HG02840 (cell line): ENCODE results near the gene ATP9A.
"Not testable (repeated sequence)": the region's sequence is repeated elsewhere in the genome, so short reads cannot be mapped to it uniquely, and the experiment has no call there.

Experiments
- ATAC-seq: cut with Tn5 transposase; IDR thresholded peaks from one replicate; pipeline ENCODE4 v1.9.1; 2021; ENCODE audit warnings: mild to moderate bottlenecking, moderate library complexity, moderate number of reproducible peaks; ENCODE audit not compliant: unreplicated experiment, low FRiP score

The ATP9A gene

DNA sequence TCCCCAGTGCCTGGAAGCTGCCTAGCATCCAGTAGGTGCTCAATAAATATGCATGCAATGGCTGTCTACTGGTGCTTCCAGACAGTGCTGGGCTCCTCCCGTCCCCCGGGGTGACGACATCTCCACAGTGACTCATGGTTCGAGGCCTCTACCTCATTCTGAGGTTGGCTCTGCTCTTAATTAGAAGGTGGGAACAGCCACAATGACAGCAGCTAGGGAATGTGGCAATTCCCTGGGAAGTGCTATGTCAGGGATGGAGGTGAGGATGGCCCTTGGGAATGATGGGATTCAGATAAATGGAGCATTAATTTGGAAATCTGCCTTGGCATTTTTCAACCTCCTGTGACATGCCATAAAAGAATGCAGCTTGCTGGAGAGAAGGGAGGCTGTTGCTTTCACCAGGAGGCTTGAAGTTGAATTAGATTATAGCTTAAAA lies 182.2 kb downstream of the ATP9A start:
- no peak for ATAC-seq

DNA sequence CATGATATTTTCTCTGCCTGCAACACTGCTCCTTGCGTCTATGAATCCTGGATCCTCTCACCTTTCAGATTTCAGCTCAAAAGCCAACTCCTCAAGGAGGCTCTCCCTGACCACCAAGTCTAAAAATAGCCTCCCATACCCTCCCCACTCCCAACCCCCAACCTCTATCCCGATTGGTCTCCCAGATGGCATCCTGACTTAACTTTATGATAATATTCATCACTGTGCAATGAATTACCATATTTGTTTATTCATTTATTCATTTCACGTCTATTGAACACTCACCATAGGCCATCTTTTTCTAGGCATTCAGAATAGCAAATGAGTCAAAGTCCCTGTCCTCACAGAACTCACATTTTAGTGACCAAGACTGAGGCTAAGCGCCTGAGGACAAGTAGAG lies 183.0 kb downstream of the ATP9A start:
- no peak for ATAC-seq

- no peak for ATAC-seq
Measured at GRCh38 chr20:51584737-51585136, 183.5 kb downstream of the ATP9A start.

GRCh38 chr20:51584116-51584515 lies 184.1 kb downstream of the ATP9A start:
- no peak for ATAC-seq

- no peak for ATAC-seq
Measured at GRCh38 chr20:51583499-51583898, 184.7 kb downstream of the ATP9A start.

DNA sequence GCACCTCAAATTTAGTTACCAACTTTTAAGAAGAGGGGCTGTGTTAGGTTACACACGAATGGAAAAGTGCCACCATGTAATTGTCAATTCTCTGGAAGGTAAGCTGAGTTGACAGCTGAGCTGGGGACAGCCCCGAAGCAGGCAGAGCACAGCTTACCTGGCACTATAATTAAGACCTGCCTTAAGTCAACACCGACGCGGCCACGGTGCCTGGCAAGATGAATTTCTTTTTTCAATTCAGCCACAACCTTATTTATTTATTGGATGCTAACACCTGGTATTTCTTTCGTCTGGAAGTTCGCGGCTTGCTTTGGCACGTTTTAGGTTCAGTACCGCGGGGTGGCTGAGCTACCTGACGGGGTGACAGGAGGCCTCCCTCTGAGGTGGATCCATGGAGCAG lies 185.1 kb downstream of the ATP9A start:
- ATAC-seq, result no peak

DNA sequence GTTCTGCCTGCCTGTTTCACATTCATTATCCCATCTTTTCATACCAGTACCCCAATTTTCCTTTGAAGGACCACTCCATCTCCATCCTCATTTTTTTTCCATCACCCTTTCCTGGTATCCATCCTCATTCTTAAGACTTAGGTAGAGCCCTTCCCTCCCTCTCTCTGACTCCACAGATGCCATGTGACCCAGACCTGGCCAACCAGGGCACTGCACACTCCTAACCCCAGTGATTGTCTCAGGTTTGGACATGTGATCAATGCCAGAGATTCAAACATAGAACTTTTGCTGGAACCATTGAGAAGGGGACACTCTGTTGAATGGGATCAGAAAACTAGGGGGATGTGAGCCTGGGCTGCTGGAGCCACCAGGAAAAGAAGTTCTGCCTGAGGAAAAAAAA lies 186.6 kb downstream of the ATP9A start:
- ATAC-seq, result no peak

DNA sequence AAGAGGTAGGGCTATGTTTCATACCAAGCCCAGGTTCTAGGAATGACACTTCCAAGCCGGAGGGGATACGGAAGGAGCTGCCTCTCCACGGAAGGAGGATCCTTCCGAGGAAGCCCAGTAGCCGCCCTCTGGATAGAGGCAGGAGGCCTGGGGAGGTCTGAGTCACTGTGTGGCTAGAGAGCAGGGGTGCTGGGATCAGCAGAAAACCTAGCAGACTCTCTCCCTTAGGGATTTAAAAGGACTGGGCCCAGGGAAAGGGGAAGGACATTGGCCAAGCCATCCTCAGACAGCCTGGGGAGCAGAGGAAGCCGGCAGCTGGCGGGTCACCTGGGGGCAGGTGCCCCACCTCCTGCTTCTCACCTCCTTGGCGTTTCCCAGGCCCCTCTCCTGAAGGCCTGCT lies 189.1 kb downstream of the ATP9A start:
- ATAC-seq, result no peak

DNA sequence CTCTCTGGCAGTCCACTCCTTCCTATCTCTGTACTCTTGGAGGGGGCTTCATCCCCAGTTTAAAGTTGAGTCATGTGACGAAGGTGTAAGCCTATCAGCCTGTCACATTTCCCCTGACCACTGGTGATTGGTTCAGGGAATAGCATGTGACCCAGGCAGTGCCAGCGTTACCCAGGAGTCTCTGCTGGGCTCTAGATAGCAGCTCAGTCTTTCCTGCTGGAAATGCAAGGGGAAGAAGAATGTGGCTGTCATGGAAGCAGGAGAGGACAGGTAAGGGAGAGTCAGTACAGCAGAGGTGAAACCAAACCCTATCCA lies 190.1 kb downstream of the ATP9A start:
- no peak for ATAC-seq

DNA sequence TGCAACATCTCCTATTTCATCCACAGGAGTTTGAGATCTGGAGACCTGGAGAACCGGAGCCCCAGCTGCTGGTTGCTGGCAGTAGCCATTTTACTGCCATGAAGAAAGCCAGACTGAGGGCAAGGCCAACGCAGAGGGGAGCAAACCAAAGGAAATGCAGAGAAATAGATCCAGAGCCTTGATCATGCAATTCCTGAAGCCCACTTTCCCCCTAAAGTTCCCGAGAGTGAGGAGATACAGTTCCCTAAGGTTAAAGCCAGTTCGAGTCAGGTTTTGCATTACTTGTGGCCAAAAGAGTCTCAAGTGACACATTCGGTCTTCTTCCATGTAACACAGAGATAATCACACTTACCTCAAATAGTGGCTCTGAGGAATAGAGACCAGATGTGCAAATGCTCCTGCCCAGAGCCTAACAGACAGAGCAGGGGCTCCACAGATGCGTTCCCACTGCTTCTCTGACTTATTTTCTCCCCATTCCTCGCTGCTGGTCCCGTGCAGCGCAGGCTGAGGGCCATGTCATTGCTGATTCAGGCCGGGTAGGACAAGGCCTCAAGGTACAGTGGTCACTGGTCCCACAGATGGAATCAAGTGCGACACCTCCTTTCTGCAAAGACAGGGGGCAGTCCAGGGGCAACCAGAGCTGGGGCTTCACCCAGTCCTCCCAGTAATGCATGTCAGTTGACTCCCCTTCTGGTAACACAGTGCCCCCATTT lies 190.6 kb downstream of the ATP9A start:
- ATAC-seq, result no peak

DNA sequence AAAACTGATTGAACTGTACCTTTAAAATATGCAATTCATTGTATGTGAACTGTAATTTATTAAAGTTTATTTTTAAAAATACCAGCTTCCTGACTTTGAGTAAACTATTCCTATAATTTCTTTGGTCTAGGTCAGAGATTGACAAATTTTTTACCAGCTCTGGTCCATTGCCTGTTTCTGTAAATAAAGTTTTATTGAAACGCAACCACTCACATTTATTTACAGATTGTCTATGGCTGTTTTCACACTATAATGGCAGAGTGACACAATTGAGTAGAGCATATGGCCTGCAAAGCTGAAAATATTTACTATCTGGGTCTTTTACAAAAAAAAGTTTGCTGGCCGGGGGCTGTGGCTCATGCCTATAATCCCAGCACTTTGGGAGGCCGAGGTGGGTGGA lies 192.7 kb downstream of the ATP9A start:
- ATAC-seq, result no peak

GRCh38 chr20:51574248-51575033 lies 193.7 kb downstream of the ATP9A start:
- no peak for ATAC-seq

DNA sequence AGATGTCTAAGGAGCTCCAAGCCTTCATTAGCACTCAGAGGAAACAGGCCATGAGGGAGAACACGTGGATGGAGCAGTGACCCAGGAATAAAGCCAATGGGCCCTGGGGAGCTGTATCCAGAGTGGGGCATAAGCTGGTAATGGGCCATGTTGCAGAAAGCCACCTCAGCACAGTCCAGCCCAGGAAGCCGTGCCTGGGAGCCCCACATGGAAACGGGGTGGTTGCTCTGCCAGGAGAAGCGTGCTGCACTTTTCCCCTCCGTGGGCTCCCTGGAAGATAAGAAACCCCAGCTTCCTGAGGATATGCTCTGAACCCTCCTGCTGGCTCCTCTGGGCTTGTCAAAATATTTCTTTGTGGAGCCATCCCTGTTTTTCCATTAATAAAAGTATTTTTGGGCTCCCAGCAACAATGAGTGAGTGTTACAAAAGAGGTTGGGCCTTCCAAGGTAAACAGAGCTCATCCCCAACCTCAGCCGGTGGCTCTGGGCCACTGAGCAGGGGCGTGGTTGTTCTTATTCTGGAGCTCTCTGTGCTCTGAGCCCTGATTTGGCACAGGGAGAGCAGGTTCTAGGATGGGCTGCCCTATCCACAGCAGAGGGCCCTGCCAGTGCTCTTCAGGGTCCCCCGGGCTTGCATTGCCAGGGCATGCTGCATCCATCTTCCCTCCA lies 194.5 kb downstream of the ATP9A start:
- no peak for ATAC-seq

DNA sequence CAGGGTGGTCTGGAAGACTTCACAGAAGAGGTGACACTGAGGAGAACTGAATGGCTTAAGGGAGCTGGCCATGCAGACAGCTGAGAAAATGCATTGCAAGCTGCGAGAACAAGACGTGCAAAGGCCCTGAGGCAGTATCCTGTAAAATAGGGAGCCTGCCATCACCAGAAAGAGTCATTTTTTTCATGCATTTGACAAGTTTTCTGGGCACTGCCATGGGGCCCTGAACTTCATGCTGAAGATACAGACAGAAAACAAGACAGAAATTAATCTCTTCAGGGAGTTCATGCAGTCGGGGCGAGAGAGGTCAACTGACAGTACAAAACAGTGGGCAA lies 196.8 kb downstream of the ATP9A start:
- no peak for ATAC-seq

DNA sequence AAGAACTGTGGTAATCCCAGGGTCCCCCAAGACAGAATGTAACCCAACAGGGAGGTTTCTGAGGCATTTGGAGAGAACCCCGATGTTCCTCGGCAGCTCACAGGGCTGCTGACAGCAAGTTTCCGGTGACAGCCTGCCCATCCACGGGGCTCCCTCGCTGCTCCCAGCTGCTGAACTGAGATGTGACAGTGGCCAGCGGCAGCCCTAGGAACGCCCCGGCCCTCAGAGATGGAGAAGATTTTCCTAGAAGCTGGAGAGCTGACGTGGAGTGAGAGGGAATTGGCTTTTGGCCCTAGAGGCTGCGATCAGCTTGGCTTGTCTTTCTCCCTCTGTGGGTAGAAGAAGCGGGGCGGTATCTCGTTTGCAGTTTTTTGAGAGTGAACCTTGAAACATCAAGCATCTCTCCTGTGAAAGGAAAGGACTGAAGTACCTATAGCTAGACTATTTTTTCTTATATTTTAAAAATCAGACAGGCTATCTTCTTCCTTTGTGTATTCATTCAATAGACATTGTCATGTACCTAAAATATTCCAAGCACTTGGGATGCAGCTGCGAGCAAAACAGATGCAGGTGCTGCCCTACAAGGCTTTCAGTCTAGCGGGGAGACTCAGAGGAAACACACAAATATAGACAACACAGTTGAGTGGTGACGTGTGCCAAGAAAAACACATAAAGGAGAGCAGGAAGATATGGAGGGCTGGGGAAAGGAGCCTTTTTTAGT lies 197.3 kb downstream of the ATP9A start:
- no peak for ATAC-seq

DNA sequence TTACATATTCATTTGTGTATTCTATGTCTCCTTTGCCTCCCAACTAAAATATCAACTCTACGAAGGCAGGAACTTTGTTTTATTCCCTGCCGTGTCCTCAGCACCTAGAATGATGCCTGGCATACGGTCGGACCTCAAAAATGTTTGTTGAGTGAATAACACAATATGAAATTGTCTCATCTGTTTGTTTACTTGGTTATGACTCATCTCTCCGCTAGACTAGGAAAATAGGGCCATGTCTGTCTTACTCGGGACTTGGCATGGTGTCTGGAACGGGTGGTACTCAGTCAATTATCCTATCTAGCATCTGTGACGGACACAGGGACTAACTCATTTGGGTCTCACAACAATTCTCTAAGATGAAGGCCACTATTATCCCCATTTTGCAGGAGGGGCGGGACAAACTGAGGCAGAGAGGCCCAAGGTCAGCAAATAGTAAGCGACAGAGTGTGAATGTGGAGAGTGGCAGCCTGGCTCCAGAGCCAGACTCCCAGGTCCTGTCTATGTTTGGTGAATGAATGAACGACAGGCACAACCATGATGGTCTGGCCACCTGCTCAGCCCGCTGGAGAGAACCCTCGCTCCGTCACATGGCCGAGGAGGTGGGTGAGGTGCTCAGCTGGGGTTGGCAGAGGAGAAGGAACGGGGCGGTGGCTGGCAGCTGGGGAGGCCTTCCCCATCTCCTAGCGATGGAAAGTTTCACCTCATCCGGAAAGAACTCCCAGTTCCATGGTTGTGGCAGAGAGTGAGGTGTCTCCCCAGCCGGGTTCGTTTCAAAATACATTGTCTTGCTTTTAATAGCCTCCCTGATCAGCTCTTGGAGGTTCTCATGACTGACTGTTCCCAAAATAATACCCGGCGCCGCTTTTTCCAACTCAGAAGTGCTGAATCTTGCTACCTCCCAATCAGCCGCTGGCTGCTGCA lies 198.1 kb downstream of the ATP9A start:
- ATAC-seq, result no peak

- not testable (repeated sequence) for ATAC-seq
Measured at GRCh38 chr20:51568533-51568932, 199.7 kb downstream of the ATP9A start.

GRCh38 chr20:51567622-51568021 lies 200.6 kb downstream of the ATP9A start:
- ATAC-seq, result no peak

- no peak for ATAC-seq
Measured at GRCh38 chr20:51566594-51566993, 201.6 kb downstream of the ATP9A start.
